Measurements from ENCODE around the gene SLC5A6. TPM values are rescaled to one million over a fixed set of nuclear protein-coding genes. Genes with fewer than 3 reads are reported as not detected.

SLC5A6 gene
- total RNA-seq, 1 donor from 2014 or later, result 20.8 TPM

GRCh38 chr2:27154488-27154887 lies 57.6 kb downstream of the SLC5A6 start:
- Histone ChIP-seq H3K27ac (no peak overlapping the region), H3K27me3 (ENCODE audit: low read depth) (no peaks in the 10 kb centered on the region), H3K36me3 (no peaks in the 10 kb centered on the region), H3K4me1 (no peaks in the 10 kb centered on the region), H3K9me3 (no peaks in the 10 kb centered on the region), H3K4me3 (no peak overlapping the region)
- no peak for DNase-seq
- no peak for ATAC-seq
- intact Hi-C loops (cut with DNase I), result no loop called here
- no peak for TF ChIP-seq CTCF (IDR thresholded peaks at IDR 0.05)

- Histone ChIP-seq H3K36me3 (no peaks in the 10 kb centered on the region), H3K27ac (no peak overlapping the region), H3K4me3 (no peak overlapping the region), H3K9me3 (no peaks in the 10 kb centered on the region), H3K27me3 (ENCODE audit: low read depth) (peaks cover 5% of the 10 kb centered on the region), H3K4me1 (no peaks in the 10 kb centered on the region)
- intact Hi-C loops (cut with DNase I), result no loop called here
- DNase-seq (no peak), ATAC-seq (no peak)
- TF ChIP-seq CTCF (IDR thresholded peaks at IDR 0.05), result no peak
Measured at GRCh38 chr2:27152796-27153464, 59.1 kb downstream of the SLC5A6 start.

- TF ChIP-seq CTCF (IDR thresholded peaks at IDR 0.05), result no peak
- DNase-seq, result no peak
- H3K27ac ChIP-seq, result no peak overlapping the region
Measured at GRCh38 chr2:27152102-27152795, 59.8 kb downstream of the SLC5A6 start.

GRCh38 chr2:27150639-27151230 lies 61.3 kb downstream of the SLC5A6 start:
- H3K4me3 ChIP-seq, result no peak overlapping the region
- intact Hi-C loops (cut with DNase I), result no loop called here

More at GRCh38 chr2:27152102-27152795, 59.8 kb downstream of the SLC5A6 start:
- H3K27me3 ChIP-seq (ENCODE audit: low read depth), result peaks cover 8% of the 10 kb centered on the region
- ATAC-seq, result no peak
- intact Hi-C loops (cut with DNase I), result no loop called here
- no peaks in the 10 kb centered on the region for H3K9me3 ChIP-seq
- no peaks in the 10 kb centered on the region for H3K4me1 ChIP-seq
- H3K4me3 ChIP-seq, result no peak overlapping the region
- H3K36me3 ChIP-seq, result no peaks in the 10 kb centered on the region

More at GRCh38 chr2:27150639-27151230, 61.3 kb downstream of the SLC5A6 start:
- ATAC-seq, result no peak
- H3K27ac ChIP-seq, result no peak overlapping the region
- no peaks in the 10 kb centered on the region for H3K4me1 ChIP-seq
- no peaks in the 10 kb centered on the region for H3K36me3 ChIP-seq
- DNase-seq, result no peak
- peaks cover 8% of the 10 kb centered on the region for H3K27me3 ChIP-seq (ENCODE audit: low read depth)
- no peaks in the 10 kb centered on the region for H3K9me3 ChIP-seq
- TF ChIP-seq CTCF (IDR thresholded peaks at IDR 0.05), result no peak

Other genes starting within 250 kb of the SLC5A6 start
- gene MAPRE3, start 241.6 kb downstream of the SLC5A6 start, total RNA-seq, result 27.1 TPM
- 62.9 TPM for gene TMEM214, start 179.3 kb downstream of the SLC5A6 start, total RNA-seq
- 18.9 TPM for gene AGBL5, start 160.6 kb downstream of the SLC5A6 start, total RNA-seq
- gene OST4, start 140.6 kb downstream of the SLC5A6 start, total RNA-seq, result 243 TPM
- 56.3 TPM for gene EMILIN1, start 133.7 kb downstream of the SLC5A6 start, total RNA-seq
- 5.1 TPM for gene KHK, start 125.5 kb downstream of the SLC5A6 start, total RNA-seq
- gene CGREF1, start 93.1 kb downstream of the SLC5A6 start, total RNA-seq, result 0.74 TPM
- gene ABHD1, start 88.5 kb downstream of the SLC5A6 start, total RNA-seq, result 0.21 TPM
- gene PREB, start 77.6 kb downstream of the SLC5A6 start, total RNA-seq, result 37.7 TPM
- gene PRR30, start 72.9 kb downstream of the SLC5A6 start, total RNA-seq, result not detected
- gene TCF23, start 63.3 kb downstream of the SLC5A6 start, total RNA-seq, result 1.2 TPM
- gene ATRAID, start 227 bp downstream of the SLC5A6 start, total RNA-seq, result 102 TPM
- gene CAD, start 5.1 kb upstream of the SLC5A6 start, total RNA-seq, result 28.8 TPM
- gene SLC30A3, start 50.8 kb upstream of the SLC5A6 start, total RNA-seq, result 0.80 TPM
- not detected for gene DNAJC5G, start 63.2 kb upstream of the SLC5A6 start, total RNA-seq
- not detected for gene TRIM54, start 70.2 kb upstream of the SLC5A6 start, total RNA-seq
- gene UCN, start 96.2 kb upstream of the SLC5A6 start, total RNA-seq, result 4.0 TPM
- gene MPV17, start 110.8 kb upstream of the SLC5A6 start, total RNA-seq, result 79.2 TPM
- 56.4 TPM for gene GTF3C2, start 144.5 kb upstream of the SLC5A6 start, total RNA-seq
- 32.9 TPM for gene EIF2B4, start 158.1 kb upstream of the SLC5A6 start, total RNA-seq
- 107 TPM for gene SNX17, start 158.3 kb upstream of the SLC5A6 start, total RNA-seq
- 13.9 TPM for gene ZNF513, start 168.5 kb upstream of the SLC5A6 start, total RNA-seq
- gene PPM1G, start 197.3 kb upstream of the SLC5A6 start, total RNA-seq, result 52.0 TPM
- 66.5 TPM for gene NRBP1, start 216.4 kb upstream of the SLC5A6 start, total RNA-seq
- gene KRTCAP3, start 230.1 kb upstream of the SLC5A6 start, total RNA-seq, result 18.8 TPM

Data from lower lobe of right lung (tissue), 2 donors.